ENCODE data around the gene ATP6V0C.
"Not testable (repeated sequence)": the region's sequence is repeated elsewhere in the genome, so short reads cannot be mapped to it uniquely, and the experiment has no call there.

Gene ATP6V0C

DNA sequence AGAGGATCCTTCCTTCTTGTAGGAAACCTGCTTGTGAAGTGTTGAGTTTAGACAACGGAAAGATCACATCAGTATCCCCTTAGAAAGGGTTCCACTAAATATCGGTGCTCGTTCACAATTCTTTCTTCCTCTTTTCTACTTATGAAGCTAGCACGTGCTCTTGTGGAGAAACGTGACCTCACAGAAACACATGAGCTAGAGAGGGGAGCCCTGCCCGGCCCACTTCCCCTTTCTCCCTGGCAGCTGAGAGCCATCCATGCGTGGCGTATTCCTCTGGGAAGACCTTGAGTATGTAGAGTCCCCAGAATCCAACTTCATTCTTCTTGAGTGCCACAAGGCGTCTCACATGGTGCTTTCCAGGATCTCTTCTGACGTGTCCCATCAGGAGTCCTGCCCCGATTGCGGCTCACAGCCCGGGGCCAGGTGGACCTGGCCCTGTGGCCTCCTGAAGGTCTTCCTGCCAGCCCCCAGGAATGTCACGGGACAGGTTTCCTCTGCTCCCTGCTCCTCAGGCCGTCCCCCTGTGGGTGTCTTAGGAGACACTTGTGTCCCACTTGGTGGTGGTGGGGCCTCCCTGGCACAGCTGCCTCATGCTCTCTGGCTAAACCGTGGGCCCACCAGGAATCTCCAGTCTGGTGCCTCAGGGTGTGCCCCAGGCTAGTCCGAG is 46.5 kb downstream of the ATP6V0C start:
- DNase-seq: not testable (repeated sequence)

DNA sequence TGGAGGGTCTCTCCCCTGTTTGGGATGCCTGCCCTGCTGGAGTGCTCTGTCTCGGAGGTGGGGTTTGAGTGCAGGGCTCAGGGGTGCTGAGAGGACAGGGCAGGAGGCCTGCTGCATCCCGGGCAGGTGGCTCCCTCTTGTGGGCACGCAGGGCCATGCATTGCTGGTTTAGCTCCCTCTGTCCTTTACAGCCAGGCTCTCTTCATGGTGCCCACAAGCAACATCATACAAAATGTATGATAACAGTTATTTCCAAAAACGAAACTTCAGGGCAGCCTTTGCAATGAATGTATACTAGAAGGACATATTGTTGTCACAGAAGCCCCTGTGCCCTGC is 47.0 kb downstream of the ATP6V0C start:
- not testable (repeated sequence) for DNase-seq

DNA sequence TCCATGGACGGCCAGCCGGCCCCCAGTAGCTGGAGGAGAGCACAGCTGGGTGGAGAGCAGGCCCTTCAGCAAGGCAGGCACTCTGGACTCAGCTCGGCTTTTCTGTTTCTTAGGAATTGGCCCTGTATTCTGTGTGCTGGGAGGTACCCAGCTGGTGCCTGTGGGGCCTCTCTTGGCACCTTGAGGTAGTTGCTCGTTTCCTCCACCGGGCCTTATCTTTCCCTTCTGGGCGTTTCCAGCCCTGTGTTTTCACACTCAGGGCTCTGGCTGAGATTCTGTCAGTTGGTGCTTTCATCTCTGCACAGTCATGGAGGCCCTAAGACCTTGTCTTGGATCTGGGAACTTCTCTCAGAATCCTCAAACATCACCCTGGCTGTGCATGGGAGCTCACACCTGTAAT is 53.8 kb downstream of the ATP6V0C start:
- DNase-seq: not testable (repeated sequence)

DNA sequence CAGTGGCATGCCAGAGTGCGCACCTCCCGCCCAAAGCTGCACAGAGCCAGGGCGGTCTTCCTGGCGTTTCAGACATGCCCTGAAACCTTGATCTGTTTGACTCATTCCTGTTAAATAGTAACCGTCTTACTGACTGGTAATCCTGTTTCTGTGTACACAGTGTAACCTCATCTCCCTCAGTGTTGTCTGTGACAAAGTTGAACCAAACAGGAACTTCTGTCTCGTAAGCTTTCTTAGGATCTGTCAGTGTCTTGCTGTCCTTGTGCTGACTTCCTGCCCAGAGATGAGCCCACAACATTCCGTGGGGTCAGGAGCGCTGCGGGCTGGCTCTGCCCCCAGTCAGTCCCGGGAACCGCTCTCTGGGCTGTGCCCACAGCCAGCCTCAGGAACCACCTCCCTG is 54.8 kb downstream of the ATP6V0C start:
- not testable (repeated sequence) for DNase-seq
